ENCODE data around the gene TAL1. TPM values are rescaled to one million over a fixed set of nuclear protein-coding genes. Genes with fewer than 3 reads are reported as not detected.

Gene TAL1
- total RNA-seq, 2 donors from 2014 or later, result not detected

DNA sequence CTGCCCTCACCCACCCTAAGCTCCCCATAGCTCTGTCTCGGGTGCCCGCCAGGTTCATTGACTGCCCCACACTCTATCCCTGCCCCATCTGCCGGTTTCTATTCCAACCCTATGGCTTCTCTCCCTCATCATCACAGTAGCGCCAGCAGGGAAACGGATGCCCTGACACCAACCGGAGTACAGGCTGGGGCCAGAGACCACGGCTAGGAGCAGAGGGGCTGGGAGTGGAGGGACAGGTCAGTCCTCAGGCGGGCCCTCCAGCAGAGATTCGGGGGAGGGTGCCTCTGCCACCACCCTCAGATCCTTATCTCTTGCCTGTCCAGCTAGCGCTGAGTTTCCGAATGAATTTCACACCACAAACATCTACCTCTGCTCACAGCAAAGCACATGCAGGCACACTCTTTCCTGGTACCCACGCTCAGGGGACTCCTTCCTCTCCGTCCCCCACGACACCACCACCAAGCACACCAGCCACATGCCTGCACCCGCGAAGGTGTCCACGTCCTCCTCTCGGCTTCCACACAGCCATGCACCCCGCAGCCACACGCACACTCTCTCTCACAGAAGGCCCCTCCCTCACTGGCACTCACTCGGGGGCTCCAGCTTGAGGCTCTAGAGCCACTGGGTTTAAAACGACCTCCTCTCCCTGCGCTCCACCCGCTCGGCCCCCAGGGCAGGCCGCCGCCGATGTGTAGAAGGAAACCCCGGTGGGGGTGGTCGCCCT is 7.2 kb downstream of the TAL1 start:
- Mint-ChIP-seq H3K4me3 (no peak overlapping the region), H3K36me3 (ENCODE audit: low read depth) (no peaks in the 10 kb centered on the region), H3K9me3 (no peaks in the 10 kb centered on the region), H3K4me1 (no peaks in the 10 kb centered on the region), H3K27ac (no peak overlapping the region), H3K27me3 (peaks cover 47% of the 10 kb centered on the region)
- ATAC-seq (replicated peaks), result no peak

DNA sequence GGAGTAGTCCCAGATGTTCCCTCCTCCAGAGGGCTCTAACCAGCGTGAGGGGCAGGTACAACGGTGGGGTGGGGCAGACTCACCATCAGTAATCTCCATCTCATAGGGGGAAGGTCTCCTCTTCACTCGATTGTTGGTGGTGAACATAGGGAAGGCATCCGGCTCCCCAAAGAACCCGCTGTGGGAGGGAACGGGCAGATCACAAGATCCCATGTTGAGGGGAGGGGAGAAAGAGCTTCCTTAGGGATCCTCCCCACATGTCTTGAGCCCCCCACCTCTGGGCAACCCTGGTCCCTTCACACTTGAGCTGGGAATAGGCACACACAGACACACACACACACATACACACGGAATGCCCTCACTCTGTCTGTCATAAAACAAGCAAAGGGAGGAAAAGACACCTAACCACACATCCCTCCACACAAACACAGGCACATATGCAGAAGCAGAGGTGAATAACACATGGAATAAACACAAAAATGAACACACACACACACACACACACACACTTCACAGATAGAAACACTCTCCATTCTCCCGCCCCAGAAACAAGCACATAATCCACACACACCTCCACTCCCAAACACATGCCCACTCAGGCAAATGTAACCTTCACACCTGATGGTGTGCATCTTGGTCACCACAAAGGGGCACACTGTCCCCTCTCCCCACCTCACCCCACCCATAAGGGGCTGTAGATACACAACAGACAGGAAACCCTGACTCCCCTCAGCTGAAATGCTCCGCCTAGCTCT is 7.9 kb downstream of the TAL1 start:
- no peak for ATAC-seq (replicated peaks)
- Mint-ChIP-seq H3K36me3 (ENCODE audit: low read depth) (no peaks in the 10 kb centered on the region), H3K4me3 (no peak overlapping the region), H3K4me1 (no peaks in the 10 kb centered on the region), H3K9me3 (no peaks in the 10 kb centered on the region), H3K27me3 (peaks cover 40% of the 10 kb centered on the region), H3K27ac (no peak overlapping the region)

DNA sequence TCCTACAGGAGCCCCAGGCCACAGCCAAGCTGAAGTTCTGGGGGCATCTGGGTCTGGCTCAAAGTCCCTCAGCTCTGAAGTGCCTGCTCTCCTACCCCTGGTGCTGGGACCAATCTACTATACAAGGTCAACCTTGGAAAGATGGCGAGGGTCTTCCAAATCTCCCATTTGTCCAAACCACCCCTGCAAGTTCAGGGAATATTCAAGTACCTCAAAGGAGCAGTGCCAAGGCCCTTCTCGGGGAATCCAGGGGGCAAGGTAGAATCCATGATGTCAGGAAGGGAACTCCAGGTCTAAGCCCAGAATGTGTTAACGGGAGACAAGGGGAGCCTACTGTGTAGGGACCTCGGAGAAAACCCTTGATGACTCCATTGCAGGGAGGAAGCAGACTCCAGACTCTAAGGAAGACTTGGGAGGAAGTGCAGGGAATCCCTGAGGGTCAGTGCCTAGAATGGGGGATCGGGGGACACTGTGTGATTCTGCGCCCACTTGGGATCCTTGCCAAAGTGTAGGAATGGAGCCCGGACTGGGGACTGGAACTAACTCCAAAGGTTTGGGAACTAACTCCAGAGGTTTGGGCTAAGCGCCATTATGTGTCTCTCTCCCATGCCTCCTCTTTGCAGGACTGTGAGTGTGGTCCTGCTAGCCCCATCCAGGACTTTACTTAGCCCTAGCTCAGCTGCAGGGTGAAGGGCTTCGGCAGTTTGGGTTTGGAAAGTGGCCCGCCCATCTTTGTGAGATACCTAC is 8.7 kb downstream of the TAL1 start:
- Mint-ChIP-seq H3K27me3 (peaks cover 37% of the 10 kb centered on the region), H3K4me3 (no peak overlapping the region), H3K9me3 (no peaks in the 10 kb centered on the region), H3K27ac (no peak overlapping the region), H3K36me3 (ENCODE audit: low read depth) (no peaks in the 10 kb centered on the region), H3K4me1 (no peaks in the 10 kb centered on the region)
- no peak for ATAC-seq (replicated peaks)

DNA sequence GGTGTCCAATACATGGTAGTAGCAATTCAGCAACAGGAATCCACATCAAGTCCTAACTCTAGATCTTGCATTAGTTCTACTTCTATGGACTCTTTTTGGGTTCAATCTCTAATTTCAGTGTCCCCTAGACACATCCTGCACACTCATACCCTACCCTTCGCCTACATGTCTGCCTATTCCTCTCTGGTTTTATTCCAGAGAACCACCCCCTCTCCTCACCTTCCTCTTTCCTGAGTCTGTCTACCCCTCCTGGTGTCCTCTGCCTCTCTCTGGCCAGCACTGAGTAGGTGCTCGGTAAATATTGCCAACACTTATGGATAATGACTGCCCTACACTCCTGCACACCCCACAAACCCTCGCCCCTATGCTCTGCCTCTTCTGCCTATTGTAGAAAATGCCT is 9.5 kb downstream of the TAL1 start:
- peaks cover 29% of the 10 kb centered on the region for H3K27me3 Mint-ChIP-seq

DNA sequence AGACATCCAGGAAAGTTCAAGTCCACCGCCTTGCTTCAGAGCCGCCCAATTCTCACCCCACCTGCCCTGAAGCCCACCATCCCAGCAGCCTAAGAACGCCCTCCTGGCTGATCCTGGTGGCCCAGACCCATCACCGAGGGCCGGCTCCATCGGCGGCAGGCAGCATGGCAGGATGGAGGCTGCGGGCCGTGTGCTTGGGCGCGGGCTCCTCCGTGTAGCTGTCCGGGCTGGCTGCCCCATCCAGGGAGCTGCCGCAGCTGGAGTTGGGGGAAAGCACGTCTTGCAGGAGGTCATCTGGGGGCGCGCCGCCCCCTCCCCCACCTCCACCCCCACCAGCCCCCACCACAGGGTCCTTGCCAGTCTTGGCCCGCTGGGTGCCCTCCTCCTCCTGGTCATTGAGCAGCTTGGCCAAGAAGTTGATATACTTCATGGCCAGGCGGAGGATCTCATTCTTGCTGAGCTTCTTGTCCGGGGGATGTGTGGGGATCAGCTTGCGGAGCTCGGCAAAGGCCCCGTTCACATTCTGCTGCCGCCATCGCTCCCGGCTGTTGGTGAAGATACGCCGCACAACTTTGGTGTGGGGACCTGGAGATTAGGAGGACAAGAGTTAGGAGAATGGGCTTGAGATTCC is 12.3 kb downstream of the TAL1 start:
- Mint-ChIP-seq H3K27me3 (peaks cover 12% of the 10 kb centered on the region), H3K4me1 (no peaks in the 10 kb centered on the region), H3K9me3 (no peaks in the 10 kb centered on the region), H3K4me3 (no peak overlapping the region), H3K27ac (no peak overlapping the region), H3K36me3 (ENCODE audit: low read depth) (no peaks in the 10 kb centered on the region)
- no peak for ATAC-seq (replicated peaks)

More for the DNA sequence above, 9.5 kb downstream of the TAL1 start:
- Mint-ChIP-seq H3K9me3 (no peaks in the 10 kb centered on the region), H3K36me3 (ENCODE audit: low read depth) (no peaks in the 10 kb centered on the region), H3K4me3 (no peak overlapping the region), H3K4me1 (no peaks in the 10 kb centered on the region), H3K27ac (no peak overlapping the region)
- ATAC-seq (replicated peaks), result no peak

DNA sequence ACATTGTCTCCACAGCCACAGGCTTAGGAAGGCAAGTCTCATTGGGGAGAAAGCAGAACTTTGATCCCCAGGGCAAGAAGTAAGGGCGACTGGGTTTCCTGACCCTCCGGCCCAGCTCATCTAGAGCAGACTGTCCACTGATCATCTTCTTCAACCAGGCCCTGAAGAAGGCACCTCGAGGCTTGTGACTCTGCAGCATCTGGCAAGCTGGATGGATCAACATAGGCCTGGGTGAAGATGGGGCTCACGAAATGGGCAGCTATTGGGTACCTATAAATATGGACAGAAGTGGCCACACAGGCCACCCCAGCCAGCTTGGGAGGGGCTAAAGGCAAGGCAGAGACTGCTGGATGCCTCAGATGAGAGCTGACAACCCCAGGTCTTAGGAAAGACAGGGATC is 13.0 kb downstream of the TAL1 start:
- H3K27ac Mint-ChIP-seq, result no peak overlapping the region
- H3K36me3 Mint-ChIP-seq (ENCODE audit: low read depth), result no peaks in the 10 kb centered on the region
- H3K9me3 Mint-ChIP-seq, result no peaks in the 10 kb centered on the region
- H3K27me3 Mint-ChIP-seq, result peaks cover 12% of the 10 kb centered on the region
- no peaks in the 10 kb centered on the region for H3K4me1 Mint-ChIP-seq
- no peak overlapping the region for H3K4me3 Mint-ChIP-seq
- ATAC-seq (replicated peaks), result no peak

DNA sequence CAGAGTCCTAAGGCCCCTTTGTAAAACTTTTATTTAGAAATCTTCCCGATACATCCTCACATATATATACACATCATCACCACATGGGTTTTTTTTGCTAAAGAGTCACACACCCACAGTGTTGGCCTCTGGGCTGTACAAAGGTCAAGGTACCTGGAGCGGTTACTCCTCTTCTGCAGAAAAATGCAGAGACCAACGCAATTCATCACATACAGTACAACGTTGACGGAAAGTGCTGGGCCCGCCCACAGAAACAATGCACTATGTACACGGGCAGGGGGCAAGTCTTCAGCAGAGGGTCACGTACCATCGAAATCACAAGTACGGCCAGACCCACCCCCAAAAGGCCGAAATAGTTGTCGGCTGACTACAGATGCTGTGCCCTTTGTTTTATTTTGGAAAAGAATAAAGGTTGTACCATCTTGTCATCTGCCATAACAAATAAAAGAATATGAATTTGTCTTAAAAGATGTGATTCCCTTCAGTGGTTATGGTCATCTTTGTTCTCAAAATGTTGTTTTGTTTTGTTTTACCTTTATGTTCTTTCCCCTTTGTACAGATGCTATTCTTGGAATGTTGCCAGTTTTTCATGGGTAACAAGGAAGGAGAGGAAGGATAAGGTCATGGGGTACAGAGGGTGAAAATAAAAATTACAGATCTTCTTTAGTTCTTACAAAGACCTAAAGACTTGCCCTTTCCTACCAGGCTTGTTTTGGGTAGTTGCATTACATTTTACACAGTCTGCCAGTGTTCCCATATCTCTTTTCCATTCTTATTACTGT is 15.6 kb downstream of the TAL1 start:
- peaks cover 10% of the 10 kb centered on the region for H3K27me3 Mint-ChIP-seq
- no peaks in the 10 kb centered on the region for H3K4me1 Mint-ChIP-seq
- H3K4me3 Mint-ChIP-seq, result no peak overlapping the region
- H3K36me3 Mint-ChIP-seq (ENCODE audit: low read depth), result no peaks in the 10 kb centered on the region
- no peaks in the 10 kb centered on the region for H3K9me3 Mint-ChIP-seq
- no peak for ATAC-seq (replicated peaks)
- H3K27ac Mint-ChIP-seq, result no peak overlapping the region

DNA sequence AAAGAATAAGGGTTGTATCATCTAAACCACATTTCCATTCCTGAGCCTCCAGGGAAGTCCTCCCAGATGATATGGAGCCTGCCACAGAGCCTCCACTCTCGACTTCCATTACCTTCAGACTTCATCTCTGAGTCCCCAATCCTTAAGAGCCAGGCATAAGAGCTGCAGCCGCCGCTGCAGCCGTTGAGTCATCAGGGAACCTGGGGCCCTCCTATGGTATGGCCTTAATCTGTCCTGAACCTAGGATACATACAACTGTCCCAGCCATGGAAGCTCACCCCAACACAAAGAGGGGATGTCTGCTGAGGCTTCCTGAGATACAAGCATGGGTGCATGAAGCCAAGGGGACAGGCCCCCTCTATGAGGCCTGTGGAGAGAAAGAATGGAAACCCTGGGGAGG is 16.3 kb downstream of the TAL1 start:
- no peaks in the 10 kb centered on the region for H3K4me1 Mint-ChIP-seq
- H3K27me3 Mint-ChIP-seq, result peaks cover 7% of the 10 kb centered on the region
- no peak overlapping the region for H3K4me3 Mint-ChIP-seq
- no peaks in the 10 kb centered on the region for H3K36me3 Mint-ChIP-seq (ENCODE audit: low read depth)
- ATAC-seq (replicated peaks), result no peak
- H3K27ac Mint-ChIP-seq, result no peak overlapping the region
- no peaks in the 10 kb centered on the region for H3K9me3 Mint-ChIP-seq

DNA sequence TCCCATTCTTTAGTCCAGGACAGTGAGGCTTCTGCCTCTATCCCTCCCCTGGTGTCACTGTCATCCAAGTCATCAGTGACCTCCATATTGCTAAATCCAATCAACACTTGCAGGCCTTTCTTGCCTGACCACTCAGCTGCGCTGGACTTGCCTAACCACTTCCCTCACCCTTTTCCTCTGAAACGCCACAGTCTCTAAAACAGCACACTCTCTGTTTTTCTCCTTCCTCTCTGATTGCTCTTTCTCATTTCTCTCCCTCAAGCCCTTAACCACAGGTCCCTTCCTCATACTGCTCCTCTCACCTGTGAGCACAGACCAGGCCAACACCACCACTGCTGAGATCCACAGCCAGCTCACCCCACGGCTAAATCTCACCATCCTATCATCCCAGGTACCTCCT is 17.5 kb downstream of the TAL1 start:
- no peak overlapping the region for H3K27ac Mint-ChIP-seq
- H3K27me3 Mint-ChIP-seq, result peaks cover 7% of the 10 kb centered on the region
- no peak for ATAC-seq (replicated peaks)
- H3K4me1 Mint-ChIP-seq, result no peaks in the 10 kb centered on the region
- no peak overlapping the region for H3K4me3 Mint-ChIP-seq
- no peaks in the 10 kb centered on the region for H3K36me3 Mint-ChIP-seq (ENCODE audit: low read depth)
- H3K9me3 Mint-ChIP-seq, result no peaks in the 10 kb centered on the region

DNA sequence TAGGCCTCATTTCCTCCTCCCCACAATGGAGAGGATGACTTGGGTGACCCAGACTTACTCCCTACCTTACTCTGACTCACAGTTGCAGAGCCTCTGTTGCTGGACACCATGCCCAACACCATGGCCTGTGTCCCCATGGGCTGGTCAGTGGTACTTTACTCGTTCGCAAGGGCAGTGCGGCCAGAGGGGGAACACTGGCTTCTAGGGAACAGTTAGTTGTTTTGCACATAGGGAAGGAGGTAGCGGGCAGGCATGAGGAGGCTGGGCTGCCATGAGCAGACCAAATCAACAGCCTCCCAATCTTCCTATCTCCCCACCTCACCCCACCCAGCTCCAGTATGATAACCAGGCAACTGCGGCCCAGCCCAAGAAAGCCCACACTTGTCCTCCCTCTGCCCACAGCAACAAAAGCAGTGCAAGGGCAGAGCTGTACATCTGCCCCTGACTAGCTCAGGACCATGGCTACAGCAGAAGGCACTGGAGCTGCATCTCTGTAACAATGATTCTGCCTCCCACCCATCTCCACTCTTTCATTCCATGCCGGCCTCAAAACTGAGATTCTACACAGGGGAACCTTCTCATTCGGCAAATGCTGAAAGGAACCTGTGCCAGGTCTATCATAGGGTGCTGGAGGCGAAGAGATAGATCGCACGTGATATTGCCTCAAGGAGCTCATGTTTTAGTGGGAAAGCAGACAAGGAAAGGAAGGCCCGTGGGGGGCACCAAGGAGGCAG is 18.6 kb downstream of the TAL1 start:
- no peaks in the 10 kb centered on the region for H3K4me1 Mint-ChIP-seq
- H3K27ac Mint-ChIP-seq, result no peak overlapping the region
- no peaks in the 10 kb centered on the region for H3K36me3 Mint-ChIP-seq (ENCODE audit: low read depth)
- peak; percentile 32 for ATAC-seq (replicated peaks)
- H3K27me3 Mint-ChIP-seq, result peaks cover 10% of the 10 kb centered on the region
- H3K9me3 Mint-ChIP-seq, result no peaks in the 10 kb centered on the region
- no peak overlapping the region for H3K4me3 Mint-ChIP-seq

DNA sequence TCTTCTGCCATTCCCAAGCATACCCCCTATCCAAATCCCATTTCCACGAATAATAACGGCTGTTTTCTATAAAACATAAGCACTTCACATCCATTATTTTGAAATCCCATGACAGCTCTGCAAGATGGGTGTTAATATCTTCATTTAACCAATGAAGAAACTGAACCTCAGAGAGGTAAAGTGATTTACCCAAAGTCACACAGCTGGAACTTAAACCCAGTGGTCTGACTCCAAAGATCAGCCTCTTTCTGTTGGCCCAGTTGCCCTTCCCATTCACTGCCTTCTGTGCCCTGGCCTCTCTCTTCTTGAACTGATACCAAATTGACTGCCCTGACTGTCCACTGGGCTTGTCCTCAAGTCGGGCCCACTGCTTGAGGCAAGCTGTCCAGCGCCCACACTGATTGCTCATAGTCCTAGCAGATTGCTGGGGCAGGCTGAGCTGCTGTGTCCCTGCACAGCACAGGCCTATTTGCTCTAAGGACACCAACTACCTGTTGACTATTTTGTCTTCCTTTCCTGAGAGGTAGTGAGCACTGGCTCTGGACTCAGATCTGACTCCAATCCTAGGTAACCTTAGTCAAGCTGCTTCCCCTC is 19.3 kb downstream of the TAL1 start:
- Mint-ChIP-seq H3K4me3 (no peak overlapping the region), H3K27me3 (peaks cover 10% of the 10 kb centered on the region), H3K9me3 (no peaks in the 10 kb centered on the region), H3K4me1 (no peaks in the 10 kb centered on the region), H3K27ac (no peak overlapping the region), H3K36me3 (ENCODE audit: low read depth) (no peaks in the 10 kb centered on the region)
- no peak for ATAC-seq (replicated peaks)

DNA sequence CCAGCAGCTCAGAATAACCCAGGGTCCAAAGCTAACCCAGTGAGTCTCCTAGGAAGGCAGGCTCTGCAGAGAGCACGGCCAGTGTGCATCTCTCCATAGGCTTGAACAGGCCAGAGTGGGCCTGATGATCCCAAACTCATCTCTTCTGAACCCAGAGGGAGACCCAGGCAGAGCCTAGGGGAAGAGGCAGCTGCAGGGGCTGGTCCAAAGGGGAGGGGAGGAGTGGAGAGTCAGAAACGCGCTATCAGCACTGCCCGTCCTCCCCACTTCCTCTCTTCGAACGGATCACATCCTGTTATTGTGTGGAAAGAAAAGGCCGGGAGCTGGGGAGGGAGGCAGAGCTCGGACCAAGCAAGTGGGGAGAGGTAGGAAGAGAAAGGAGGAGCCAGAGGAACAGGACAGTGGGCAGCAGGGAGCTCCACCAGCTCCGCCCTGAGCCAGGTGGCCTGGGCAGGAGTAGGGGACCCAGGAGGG is 20.2 kb downstream of the TAL1 start:
- no peak overlapping the region for H3K4me3 Mint-ChIP-seq
- no peaks in the 10 kb centered on the region for H3K4me1 Mint-ChIP-seq
- H3K27me3 Mint-ChIP-seq, result peaks cover 10% of the 10 kb centered on the region
- H3K27ac Mint-ChIP-seq, result no peak overlapping the region
- ATAC-seq (replicated peaks), result no peak
- no peaks in the 10 kb centered on the region for H3K36me3 Mint-ChIP-seq (ENCODE audit: low read depth)
- H3K9me3 Mint-ChIP-seq, result no peaks in the 10 kb centered on the region

DNA sequence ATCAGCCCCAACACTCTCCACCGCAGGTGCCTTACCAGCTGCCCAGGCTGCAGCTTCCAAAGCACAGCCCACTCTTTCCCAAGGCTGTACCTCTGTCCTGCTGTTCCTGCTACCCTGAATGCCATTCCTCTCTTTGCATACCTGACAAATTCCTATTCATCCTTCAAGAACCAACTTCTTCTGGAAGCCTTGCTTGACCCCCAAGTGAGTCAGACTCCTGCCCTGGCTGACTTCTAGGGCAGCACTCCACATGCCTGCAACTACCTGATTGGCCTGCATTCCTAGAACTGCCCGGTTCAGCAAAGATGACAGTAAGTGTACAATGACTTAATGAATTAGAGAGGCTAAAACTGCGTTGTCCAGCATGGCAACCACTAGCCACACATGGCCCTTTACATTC is 21.4 kb downstream of the TAL1 start:
- Mint-ChIP-seq H3K4me1 (no peaks in the 10 kb centered on the region), H3K36me3 (ENCODE audit: low read depth) (no peaks in the 10 kb centered on the region), H3K27me3 (peaks cover 18% of the 10 kb centered on the region), H3K9me3 (no peaks in the 10 kb centered on the region), H3K27ac (no peak overlapping the region), H3K4me3 (no peak overlapping the region)
- no peak for ATAC-seq (replicated peaks)
